Right renal cortex interstitium (tissue), 3 donors: ENCODE data around the gene UBE3B. TPM values are rescaled to one million over a fixed set of nuclear protein-coding genes. Genes with fewer than 3 reads are reported as not detected.

Experiments
- DNase-seq, 3 donors: peaks; one replicate each; pipeline ENCODE4 v3.0.0-alpha.2; 2013; ENCODE audit warnings: low read depth in 3 of 3, low spot score in 2 of 3
- polyA plus RNA-seq, 3 donors: library from polyadenylated mRNA; unstranded; fragments of 120-200 nt; gene quantifications; one replicate each; pipeline ENCODE4 v1.2.1, GENCODE V29; 2013; ENCODE audit not compliant: insufficient read length in 3 of 3

UBE3B gene
- polyA plus RNA-seq, 3 donors = 28.0 to 33.3 (median 28.5) TPM

- no peak for DNase-seq
These were observed 69.9 kb downstream of the UBE3B start for GRCh38 chr12:109547286-109547685.

GRCh38 chr12:109548258-109548657 lies 70.8 kb downstream of the UBE3B start:
- no peak for DNase-seq

DNA sequence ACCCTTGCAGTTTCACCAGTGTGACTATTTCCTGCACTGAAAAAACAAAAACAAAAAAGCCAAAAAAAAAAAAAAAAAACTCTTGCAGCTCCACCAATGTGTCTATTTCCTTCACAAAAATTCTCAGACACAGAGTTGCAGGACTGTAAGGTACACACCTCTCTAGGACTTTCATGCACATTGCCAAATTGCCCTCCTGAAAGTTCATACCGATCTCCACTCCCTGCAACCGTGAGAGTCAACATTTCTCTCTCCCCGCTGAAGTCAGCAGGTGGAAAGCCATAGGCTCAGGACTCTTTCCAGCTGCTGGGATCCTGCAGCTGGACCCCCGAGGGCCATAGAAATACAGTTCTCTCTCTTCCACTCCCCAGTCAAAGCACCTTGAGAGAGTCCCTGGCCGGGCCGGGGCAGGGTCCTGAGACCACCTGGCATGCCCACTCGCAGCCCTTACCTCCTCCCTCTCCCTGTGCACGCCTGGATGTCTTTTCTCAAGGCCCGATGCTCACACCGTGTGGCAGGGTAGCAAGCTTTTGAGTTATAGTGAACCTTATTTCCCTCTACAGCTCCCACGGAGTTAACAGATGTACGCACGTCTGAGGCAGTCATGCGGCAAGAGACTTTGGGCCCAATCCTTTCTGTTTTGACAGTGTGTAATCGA lies 72.3 kb downstream of the UBE3B start:
- DNase-seq = no peak

- DNase-seq = no peak
These were observed 72.8 kb downstream of the UBE3B start for GRCh38 chr12:109550281-109550680.

GRCh38 chr12:109551108-109551507 lies 73.7 kb downstream of the UBE3B start:
- no peak for DNase-seq

DNA sequence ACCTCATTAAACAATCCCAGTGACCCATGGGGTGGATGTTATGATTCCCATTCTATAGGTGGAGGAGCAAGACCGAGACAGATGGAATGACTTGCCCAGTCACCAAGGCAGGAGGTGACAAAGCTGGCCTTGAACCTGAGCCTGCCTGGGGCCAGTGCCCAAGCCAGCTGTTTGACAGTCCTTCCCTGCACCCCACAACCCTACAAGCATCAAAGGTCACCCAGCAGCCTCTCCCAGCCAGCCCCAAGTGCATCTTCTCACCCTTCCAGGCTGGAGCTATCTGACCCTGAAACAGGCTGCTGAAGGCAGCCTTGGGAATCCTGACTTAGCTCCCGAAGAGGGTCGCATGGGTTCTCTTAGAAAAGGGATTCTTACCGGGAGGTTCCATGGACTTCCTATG lies 75.5 kb downstream of the UBE3B start:
- no peak for DNase-seq

- DNase-seq = no peak
These were observed 76.0 kb downstream of the UBE3B start for GRCh38 chr12:109553483-109553882.

DNA sequence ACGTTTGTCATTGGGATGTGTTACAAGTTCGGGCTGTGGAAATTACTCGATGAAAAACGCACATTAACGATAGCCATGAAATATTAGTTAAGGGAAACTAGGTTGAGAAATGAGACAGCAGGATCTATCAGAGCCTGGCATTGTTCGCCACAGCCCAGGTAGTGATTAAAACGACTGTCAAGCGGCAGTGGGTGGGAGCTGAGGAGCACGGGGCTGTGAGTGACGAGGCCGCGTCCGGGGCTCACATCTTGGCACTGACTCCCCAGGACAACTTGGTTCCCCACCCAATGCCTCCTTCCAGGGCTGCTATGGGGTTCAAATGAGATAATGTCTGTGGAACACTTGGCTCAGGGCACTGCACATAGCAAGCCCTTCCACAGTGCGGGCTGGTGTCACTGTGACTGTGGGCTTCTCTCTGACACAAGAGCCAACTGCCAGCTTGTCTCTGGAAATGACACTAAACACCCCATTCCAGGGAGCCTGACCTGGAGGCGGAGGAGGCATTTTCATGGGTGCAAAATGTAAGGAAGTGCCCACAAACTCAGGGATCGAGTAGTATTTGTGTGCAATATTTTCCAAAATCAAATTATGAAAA lies 76.6 kb downstream of the UBE3B start:
- DNase-seq = no peak

DNA sequence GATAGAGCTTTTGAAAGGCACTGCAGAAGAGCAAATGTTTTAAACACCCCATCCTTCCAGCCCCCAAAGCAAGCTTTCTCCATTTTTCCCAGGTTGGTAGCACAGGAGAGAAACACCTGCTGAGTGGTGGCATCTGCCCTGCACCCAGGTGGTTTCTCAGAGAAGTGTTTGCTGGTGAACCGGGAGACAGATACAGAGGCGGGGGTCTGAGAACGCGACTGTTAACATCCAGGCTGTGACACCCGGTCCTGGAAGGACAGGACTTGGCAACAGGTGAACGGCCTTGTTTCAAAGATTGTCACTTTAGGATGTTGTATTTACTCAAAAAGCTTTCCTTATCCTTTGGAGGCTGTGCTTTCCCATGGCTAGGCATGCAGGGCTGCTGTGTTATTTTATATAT lies 77.3 kb downstream of the UBE3B start:
- DNase-seq = no peak

- DNase-seq = no peak
These were observed 78.2 kb downstream of the UBE3B start for GRCh38 chr12:109555431-109556315.

DNA sequence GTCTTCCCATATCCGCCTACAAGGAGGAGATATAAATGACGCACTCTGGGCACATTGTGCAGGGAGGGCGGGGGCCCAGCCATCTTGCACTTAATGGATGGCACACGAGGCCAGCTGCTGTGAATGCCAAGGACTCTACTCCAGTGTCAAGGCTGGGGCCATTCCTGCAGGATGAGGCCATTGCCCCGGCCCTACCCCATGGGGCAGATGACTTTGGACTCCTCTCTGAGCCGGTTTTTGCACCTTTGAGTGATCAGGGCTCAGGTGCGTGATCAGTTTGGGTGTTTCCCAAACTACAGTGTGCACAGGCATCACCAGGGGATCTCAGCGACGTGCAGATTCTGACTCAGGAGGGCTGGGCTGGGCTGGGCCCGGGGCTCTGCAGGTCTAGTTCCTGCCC lies 79.8 kb downstream of the UBE3B start:
- no peak for DNase-seq

DNA sequence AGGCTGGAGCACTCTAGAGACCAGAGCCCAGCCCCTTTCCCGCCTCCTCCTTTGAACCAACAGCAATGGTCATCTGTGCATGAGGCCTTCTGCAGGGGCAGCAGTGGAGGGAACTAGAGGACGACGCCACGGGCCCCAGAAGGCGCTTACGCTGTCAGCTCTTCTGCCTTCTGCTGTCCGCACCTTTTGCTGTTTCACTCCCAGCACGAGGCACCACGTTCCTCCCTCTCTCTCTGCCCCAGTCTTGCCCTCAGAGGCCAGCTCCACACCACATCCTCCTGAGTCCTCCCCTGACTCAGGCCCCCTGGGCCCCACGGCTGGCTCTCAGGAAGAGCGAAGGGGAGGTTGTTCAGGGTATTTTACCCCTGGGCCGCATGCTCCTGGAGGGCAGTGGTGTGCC lies 80.4 kb downstream of the UBE3B start:
- DNase-seq = no peak

DNA sequence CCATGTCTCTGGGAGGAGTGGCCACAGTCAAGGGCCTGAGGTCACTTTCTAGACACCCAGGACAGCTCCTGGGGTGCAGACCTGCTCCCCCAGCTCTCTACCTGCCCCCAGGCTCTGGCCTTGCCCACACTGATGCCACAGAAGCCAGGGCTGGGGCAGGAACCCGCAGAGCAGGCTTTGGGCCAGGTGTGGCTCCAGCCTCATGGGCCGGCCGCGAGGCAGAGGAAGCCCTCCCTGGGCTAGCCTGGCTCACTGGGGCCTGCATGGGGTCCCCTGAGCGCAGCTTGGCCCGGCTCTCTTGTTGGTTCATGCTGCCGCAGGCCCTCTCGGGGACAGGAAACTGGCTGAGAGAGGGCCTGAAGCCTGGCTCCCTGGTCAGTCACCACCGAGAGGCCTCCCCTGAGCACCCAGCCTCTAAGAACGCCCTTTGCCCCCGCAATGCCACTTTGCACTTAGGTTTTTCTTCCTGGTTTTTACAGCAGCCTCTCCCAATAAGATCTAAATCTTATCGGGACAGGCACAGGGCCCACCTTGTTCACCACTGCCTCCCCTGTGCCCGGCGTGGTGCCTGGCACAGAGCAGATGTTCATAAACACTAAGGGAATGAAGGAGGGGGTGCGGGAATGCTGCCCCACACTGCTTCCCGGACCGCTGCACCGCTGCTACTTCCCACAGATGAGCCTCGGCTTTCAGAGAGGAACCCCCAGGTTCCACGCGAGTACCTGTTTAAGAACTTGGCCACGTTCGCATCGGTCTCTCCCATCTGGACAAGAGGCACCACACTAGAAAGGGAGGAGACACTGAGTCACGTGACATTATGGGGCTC lies 81.2 kb downstream of the UBE3B start:
- DNase-seq = no peak

- DNase-seq = no peak
These were observed 81.7 kb downstream of the UBE3B start for GRCh38 chr12:109559200-109559505.

- no peak for DNase-seq
These were observed 82.2 kb downstream of the UBE3B start for GRCh38 chr12:109559601-109560000.

- DNase-seq = no peak
These were observed 83.7 kb downstream of the UBE3B start for GRCh38 chr12:109560867-109561710.

DNA sequence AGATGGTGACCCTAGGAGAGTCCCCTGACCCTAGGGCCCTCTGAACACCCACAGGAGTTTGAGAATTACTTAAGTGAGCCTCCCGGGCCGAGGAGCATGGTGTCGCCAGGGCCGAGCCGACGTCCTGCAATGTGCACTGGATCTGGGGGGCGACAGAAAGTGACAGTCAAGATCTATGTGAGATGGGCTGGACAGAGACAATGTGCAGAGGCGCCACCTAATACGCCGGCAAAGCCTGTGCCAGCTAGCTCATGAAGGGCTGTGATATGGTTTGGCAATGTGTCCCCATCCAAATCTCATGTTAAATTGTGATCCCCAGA lies 84.2 kb downstream of the UBE3B start:
- no peak for DNase-seq

GRCh38 chr12:109562871-109563270 lies 85.4 kb downstream of the UBE3B start:
- DNase-seq = no peak

GRCh38 chr12:109563291-109564284 lies 86.2 kb downstream of the UBE3B start:
- no peak for DNase-seq
